ENCODE measurements around the gene CAMK2D.

CAMK2D gene

DNA sequence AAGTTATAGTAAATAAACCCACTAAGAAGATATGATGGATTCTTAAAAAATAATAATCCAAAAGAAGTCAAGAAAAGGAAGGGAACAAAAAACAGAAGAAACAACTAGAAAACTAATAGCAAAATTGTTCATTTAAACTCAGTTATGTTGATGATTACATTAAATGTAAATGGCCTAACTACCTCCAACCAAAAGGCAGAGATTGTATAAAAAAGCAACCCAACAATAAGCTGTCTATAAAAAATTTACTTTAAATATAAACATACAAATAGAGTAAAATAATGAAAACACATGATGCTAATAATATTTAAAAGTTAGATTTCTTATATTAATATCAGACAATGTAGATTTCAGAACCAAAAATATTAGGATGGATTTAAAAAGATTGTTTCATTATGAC, 340.6 kb downstream of the CAMK2D start:
- no peak for TF ChIP-seq FOXP2 (optimal IDR thresholded peaks at IDR 0.05; ENCODE audit: borderline replicate concordance, extremely low read depth, extremely low read length, insufficient read depth)
- no peak for TF ChIP-seq SIN3A (IDR thresholded peaks at IDR 0.05; ENCODE audit: borderline replicate concordance, insufficient read depth, low read length)

DNA sequence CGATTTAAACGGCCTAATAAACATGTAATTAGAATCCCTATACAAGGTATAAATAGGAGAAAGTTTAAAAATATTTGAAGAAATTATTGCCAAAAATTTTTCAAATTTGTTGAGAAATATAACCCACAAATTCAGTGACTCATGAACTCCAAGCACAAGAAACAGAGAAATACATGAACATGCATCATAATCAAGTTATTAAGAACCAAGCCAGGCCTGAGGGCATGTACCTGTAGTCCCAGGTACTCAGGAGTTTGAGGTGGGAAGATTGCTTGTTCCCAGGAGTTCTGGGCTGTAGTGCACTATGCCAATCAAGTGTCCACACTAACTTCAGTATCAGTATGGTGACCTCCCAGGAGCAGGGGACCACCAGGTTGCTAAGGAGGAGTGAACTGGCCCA, 341.9 kb downstream of the CAMK2D start:
- no peak for TF ChIP-seq FOXP2 (optimal IDR thresholded peaks at IDR 0.05; ENCODE audit: borderline replicate concordance, extremely low read depth, extremely low read length, insufficient read depth)
- no peak for TF ChIP-seq SIN3A (IDR thresholded peaks at IDR 0.05; ENCODE audit: borderline replicate concordance, insufficient read depth, low read length)
- TF ChIP-seq TAF1 (IDR thresholded peaks at IDR 0.05; ENCODE audit: borderline replicate concordance, insufficient read depth, low read length): no peak
- no peak for TF ChIP-seq POLR2AphosphoS5 (IDR thresholded peaks at IDR 0.05; ENCODE audit: low read depth, low read length)
- TF ChIP-seq, protein P1, sequence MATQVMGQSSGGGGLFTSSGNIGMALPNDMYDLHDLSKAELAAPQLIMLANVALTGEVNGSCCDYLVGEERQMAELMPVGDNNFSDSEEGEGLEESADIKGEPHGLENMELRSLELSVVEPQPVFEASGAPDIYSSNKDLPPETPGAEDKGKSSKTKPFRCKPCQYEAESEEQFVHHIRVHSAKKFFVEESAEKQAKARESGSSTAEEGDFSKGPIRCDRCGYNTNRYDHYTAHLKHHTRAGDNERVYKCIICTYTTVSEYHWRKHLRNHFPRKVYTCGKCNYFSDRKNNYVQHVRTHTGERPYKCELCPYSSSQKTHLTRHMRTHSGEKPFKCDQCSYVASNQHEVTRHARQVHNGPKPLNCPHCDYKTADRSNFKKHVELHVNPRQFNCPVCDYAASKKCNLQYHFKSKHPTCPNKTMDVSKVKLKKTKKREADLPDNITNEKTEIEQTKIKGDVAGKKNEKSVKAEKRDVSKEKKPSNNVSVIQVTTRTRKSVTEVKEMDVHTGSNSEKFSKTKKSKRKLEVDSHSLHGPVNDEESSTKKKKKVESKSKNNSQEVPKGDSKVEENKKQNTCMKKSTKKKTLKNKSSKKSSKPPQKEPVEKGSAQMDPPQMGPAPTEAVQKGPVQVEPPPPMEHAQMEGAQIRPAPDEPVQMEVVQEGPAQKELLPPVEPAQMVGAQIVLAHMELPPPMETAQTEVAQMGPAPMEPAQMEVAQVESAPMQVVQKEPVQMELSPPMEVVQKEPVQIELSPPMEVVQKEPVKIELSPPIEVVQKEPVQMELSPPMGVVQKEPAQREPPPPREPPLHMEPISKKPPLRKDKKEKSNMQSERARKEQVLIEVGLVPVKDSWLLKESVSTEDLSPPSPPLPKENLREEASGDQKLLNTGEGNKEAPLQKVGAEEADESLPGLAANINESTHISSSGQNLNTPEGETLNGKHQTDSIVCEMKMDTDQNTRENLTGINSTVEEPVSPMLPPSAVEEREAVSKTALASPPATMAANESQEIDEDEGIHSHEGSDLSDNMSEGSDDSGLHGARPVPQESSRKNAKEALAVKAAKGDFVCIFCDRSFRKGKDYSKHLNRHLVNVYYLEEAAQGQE (IDR thresholded peaks at IDR 0.05; ENCODE audit: insufficient read depth in 1 of 2, low read depth in 2 of 2, low read length in 2 of 2): no peak

DNA sequence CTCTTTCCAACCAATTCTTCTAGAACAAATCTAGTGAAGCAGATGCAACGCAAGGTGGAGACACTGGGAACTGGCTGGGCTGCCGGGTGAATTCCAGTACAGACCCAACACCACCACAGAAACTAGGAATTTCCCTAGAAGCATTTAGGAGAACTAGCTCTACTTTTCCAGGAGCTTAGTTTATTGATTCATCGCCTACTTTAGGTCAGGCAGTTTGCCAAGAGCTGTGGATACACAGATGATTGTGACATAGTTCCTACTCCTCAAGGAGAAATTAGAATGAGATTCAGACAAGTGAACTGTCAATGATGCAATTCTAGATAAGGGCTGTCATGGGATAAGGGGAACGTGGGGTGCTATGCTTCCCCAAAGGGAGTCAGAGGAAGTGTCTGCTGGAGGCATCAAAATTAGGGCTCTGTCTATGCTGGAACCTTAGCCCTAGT, 350.0 kb downstream of the CAMK2D start:
- TF ChIP-seq TAF1 (IDR thresholded peaks at IDR 0.05; ENCODE audit: borderline replicate concordance, insufficient read depth, low read length) (no peak), SIN3A (IDR thresholded peaks at IDR 0.05; ENCODE audit: borderline replicate concordance, insufficient read depth, low read length) (no peak), POLR2AphosphoS5 (IDR thresholded peaks at IDR 0.05; ENCODE audit: low read depth, low read length) (no peak), FOXP2 (optimal IDR thresholded peaks at IDR 0.05; ENCODE audit: borderline replicate concordance, extremely low read depth, extremely low read length, insufficient read depth) (no peak)
- TF ChIP-seq, protein P1 (IDR thresholded peaks at IDR 0.05; ENCODE audit: insufficient read depth in 1 of 2, low read depth in 2 of 2, low read length in 2 of 2): no peak

DNA sequence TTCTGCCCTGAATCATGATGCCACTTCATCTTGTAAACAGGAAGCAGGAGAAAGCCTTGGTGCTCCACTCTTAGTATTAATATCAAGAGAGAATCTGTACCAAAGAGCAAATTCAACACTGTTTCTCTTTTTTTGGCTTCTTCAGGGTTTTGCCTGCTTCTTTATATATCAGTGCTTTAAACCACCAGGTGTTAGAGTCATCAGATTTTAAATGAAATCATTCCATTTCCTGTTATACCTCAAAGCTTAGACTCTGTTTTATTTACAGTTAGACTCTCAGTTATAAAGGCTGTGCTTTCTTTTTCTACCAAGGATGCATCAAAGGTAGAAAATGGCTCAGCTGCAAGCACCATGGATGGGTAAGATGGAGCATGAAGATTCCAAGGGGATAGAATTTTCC, 350.9 kb downstream of the CAMK2D start:
- TF ChIP-seq FOXP2 (optimal IDR thresholded peaks at IDR 0.05; ENCODE audit: borderline replicate concordance, extremely low read depth, extremely low read length, insufficient read depth) (no peak), SIN3A (IDR thresholded peaks at IDR 0.05; ENCODE audit: borderline replicate concordance, insufficient read depth, low read length) (no peak), TAF1 (IDR thresholded peaks at IDR 0.05; ENCODE audit: borderline replicate concordance, insufficient read depth, low read length) (no peak), POLR2AphosphoS5 (IDR thresholded peaks at IDR 0.05; ENCODE audit: low read depth, low read length) (no peak)
- TF ChIP-seq, protein P1 (IDR thresholded peaks at IDR 0.05; ENCODE audit: insufficient read depth in 1 of 2, low read depth in 2 of 2, low read length in 2 of 2): no peak

DNA sequence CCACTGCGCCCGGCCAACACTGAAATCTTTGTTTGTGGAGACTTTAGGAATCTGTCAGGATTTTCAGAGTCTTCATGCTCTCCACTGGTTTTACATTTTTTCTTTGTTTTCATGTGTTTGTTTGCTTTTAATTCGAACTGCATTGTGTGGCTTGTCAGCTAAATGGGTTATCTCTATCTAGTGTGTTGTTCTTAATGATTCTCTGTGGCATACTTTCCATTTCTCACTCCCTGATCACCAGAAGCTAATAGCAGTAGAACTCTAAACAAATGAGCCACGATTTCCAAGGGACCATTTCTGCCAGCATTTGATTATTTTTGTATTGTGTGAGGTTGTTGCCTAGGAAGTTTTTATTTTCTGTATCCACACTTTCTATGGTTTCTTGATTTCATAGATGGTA, 352.4 kb downstream of the CAMK2D start:
- TF ChIP-seq TAF1 (IDR thresholded peaks at IDR 0.05; ENCODE audit: borderline replicate concordance, insufficient read depth, low read length) (no peak), FOXP2 (optimal IDR thresholded peaks at IDR 0.05; ENCODE audit: borderline replicate concordance, extremely low read depth, extremely low read length, insufficient read depth) (no peak), POLR2AphosphoS5 (IDR thresholded peaks at IDR 0.05; ENCODE audit: low read depth, low read length) (no peak), SIN3A (IDR thresholded peaks at IDR 0.05; ENCODE audit: borderline replicate concordance, insufficient read depth, low read length) (no peak)
- TF ChIP-seq, protein P1 (IDR thresholded peaks at IDR 0.05; ENCODE audit: insufficient read depth in 1 of 2, low read depth in 2 of 2, low read length in 2 of 2): no peak

Data from PFSK-1 (cell line).